HEK293 (cell line): ENCODE data around the gene INO80E.

Source experiments
- CTCF ChIA-PET: fragments of 350-600 bp; formaldehyde crosslinking; extraction: SDS; loops from one replicate; lab custom pipeline; 2021; ENCODE audit warnings: antibody characterized with exemption; lab: Yijun Ruan, JAX
- POLR2A ChIA-PET: fragments of 300-600 bp; formaldehyde crosslinking; extraction: SDS; loops from one replicate; lab custom pipeline; 2020; ENCODE audit warnings: antibody characterized with exemption, inconsistent platforms; lab: Yijun Ruan, JAX
- H3K27ac ChIP-seq: fragments of 200-500 bp; sonication (Bioruptor generic); 2 replicates; pipeline ENCODE4 v1.5.1; 2014; ENCODE audit warnings: low read depth, low read length, control low read depth, inconsistent platforms; ENCODE audit errors: extremely low read depth
- H3K36me3 ChIP-seq, 2 experiments: fragments of 200-500 bp in 1 of 2; sonication (Bioruptor generic) in 1 of 2; 1 replicate in 1 of 2; 2 replicates in 1 of 2; pipeline ENCODE4 v1.5.1; 2014 to 2017; ENCODE audit warnings: inconsistent platforms in 2 of 2, low read length in 2 of 2; ENCODE audit not compliant: control insufficient read depth in 2 of 2, insufficient read depth in 1 of 2
- H3K4me1 ChIP-seq: fragments of 200-500 bp; sonication (Bioruptor generic); 2 replicates; pipeline ENCODE4 v1.5.1; 2014; ENCODE audit warnings: mild to moderate bottlenecking, low read length, inconsistent platforms; ENCODE audit not compliant: control insufficient read depth, insufficient read depth
- H3K4me3 ChIP-seq: 2 replicates; pipeline ENCODE4 v1.5.1; 2011; ENCODE audit warnings: low read depth, mild to moderate bottlenecking, control low read depth, low read length, moderate library complexity
- H3K9me3 ChIP-seq: fragments of 200-500 bp; sonication (Bioruptor generic); 2 replicates; pipeline ENCODE4 v1.5.1; 2014; ENCODE audit warnings: low read depth, low read length, inconsistent platforms; ENCODE audit not compliant: control insufficient read depth, insufficient read depth
- GLI2 ChIP-seq: fragments of 450-650 bp; formaldehyde crosslinking; IDR thresholded peaks from 2 replicates; pipeline ENCODE4; 2017; ENCODE audit warnings: missing biosample characterization, missing genetic modification characterization, low read depth, borderline replicate concordance
- GLI4 ChIP-seq: fragments of 450-650 bp; formaldehyde crosslinking; IDR thresholded peaks from 2 replicates; pipeline ENCODE4 v1.5.1; 2016; ENCODE audit warnings: missing biosample characterization, missing genetic modification characterization
- HOXA7 ChIP-seq: sonication (generic); formaldehyde crosslinking; IDR thresholded peaks from 2 replicates; pipeline ENCODE4 v1.8.1; 2022; ENCODE audit warnings: missing genetic modification reagents, borderline replicate concordance
- KLF1 ChIP-seq: fragments of 450-650 bp; formaldehyde crosslinking; IDR thresholded peaks from 2 replicates; pipeline ENCODE4 v1.5.1; 2016; ENCODE audit warnings: missing biosample characterization, missing genetic modification characterization
- ZBTB7A ChIP-seq: fragments of 450-650 bp; formaldehyde crosslinking; IDR thresholded peaks from 2 replicates; pipeline ENCODE4 v1.5.1; 2016; ENCODE audit warnings: low read depth, missing biosample characterization, missing genetic modification characterization
- ZFHX2 ChIP-seq: fragments of 450-650 bp; formaldehyde crosslinking; conservative IDR thresholded peaks from 2 replicates; pipeline ENCODE4 v1.5.1; 2016; ENCODE audit warnings: missing biosample characterization, missing genetic modification characterization
- ZFP41 ChIP-seq: fragments of 450-650 bp; formaldehyde crosslinking; IDR thresholded peaks from 2 replicates; pipeline ENCODE4 v1.5.1; 2016; ENCODE audit warnings: missing biosample characterization, missing genetic modification characterization, borderline replicate concordance
- ZNF302 ChIP-seq: fragments of 450-650 bp; formaldehyde crosslinking; IDR thresholded peaks from 2 replicates; pipeline ENCODE4 v1.5.1; 2016; ENCODE audit warnings: missing biosample characterization, missing genetic modification characterization, low read depth
- ZNF426 ChIP-seq: fragments of 450-650 bp; formaldehyde crosslinking; IDR thresholded peaks from 2 replicates; pipeline ENCODE4 v1.5.1; 2017; ENCODE audit warnings: missing biosample characterization, missing genetic modification characterization, mild to moderate bottlenecking, inconsistent platforms, moderate library complexity
- ZNF544 ChIP-seq: fragments of 450-650 bp; formaldehyde crosslinking; IDR thresholded peaks from 2 replicates; pipeline ENCODE4 v1.5.0; 2017; ENCODE audit warnings: missing biosample characterization, missing genetic modification characterization
- ZNF548 ChIP-seq: fragments of 450-650 bp; formaldehyde crosslinking; IDR thresholded peaks from 2 replicates; pipeline ENCODE4 v1.5.1; 2016; ENCODE audit warnings: missing biosample characterization, missing genetic modification characterization
- ZNF621 ChIP-seq: fragments of 450-650 bp; formaldehyde crosslinking; IDR thresholded peaks from 2 replicates; pipeline ENCODE4 v1.5.1; 2017; ENCODE audit warnings: missing biosample characterization, missing genetic modification characterization
- ZNF629 ChIP-seq: fragments of 450-650 bp; formaldehyde crosslinking; IDR thresholded peaks from 2 replicates; pipeline ENCODE4 v1.5.1; 2017; ENCODE audit warnings: missing biosample characterization, missing genetic modification characterization
- ZNF701 ChIP-seq: fragments of 450-650 bp; formaldehyde crosslinking; IDR thresholded peaks from 2 replicates; pipeline ENCODE4 v1.5.1; 2016; ENCODE audit warnings: missing biosample characterization, missing genetic modification characterization
- ZNF707 ChIP-seq: fragments of 450-650 bp; formaldehyde crosslinking; IDR thresholded peaks from 2 replicates; pipeline ENCODE4 v1.5.1; 2016; ENCODE audit warnings: missing biosample characterization, missing genetic modification characterization
- TF ChIP-seq, protein P1 (sequence below): fragments of 450-650 bp; formaldehyde crosslinking; IDR thresholded peaks from 2 replicates; pipeline ENCODE4 v1.5.1; 2016; ENCODE audit warnings: missing biosample characterization, missing genetic modification characterization
- TF ChIP-seq, protein P2 (sequence below): fragments of 450-650 bp; formaldehyde crosslinking; IDR thresholded peaks from 2 replicates; pipeline ENCODE4 v1.5.1; 2017; ENCODE audit warnings: missing biosample characterization, missing genetic modification characterization
- TF ChIP-seq, protein P3 (sequence below): fragments of 450-650 bp; formaldehyde crosslinking; IDR thresholded peaks from 2 replicates; pipeline ENCODE4 v1.5.1; 2016; ENCODE audit warnings: missing biosample characterization, missing genetic modification characterization
- TF ChIP-seq, protein P4 (sequence below): fragments of 450-650 bp; IDR thresholded peaks from 2 replicates; pipeline ENCODE4 v1.5.1; 2018; ENCODE audit warnings: missing biosample characterization, mild to moderate bottlenecking, missing genetic modification characterization
- TF ChIP-seq, protein P5 (sequence below): fragments of 450-650 bp; formaldehyde crosslinking; IDR thresholded peaks from 2 replicates; pipeline ENCODE4 v1.5.1; 2017; ENCODE audit warnings: missing biosample characterization, missing genetic modification characterization
- TF ChIP-seq, protein P6 (sequence below): fragments of 450-650 bp; formaldehyde crosslinking; IDR thresholded peaks from 2 replicates; pipeline ENCODE4; 2016; ENCODE audit warnings: missing biosample characterization, missing genetic modification characterization
- TF ChIP-seq, protein P7 (sequence below): fragments of 450-650 bp; formaldehyde crosslinking; IDR thresholded peaks from 2 replicates; pipeline ENCODE4 v1.5.1; 2017; ENCODE audit warnings: missing biosample characterization, mild to moderate bottlenecking, missing genetic modification characterization, moderate library complexity

Gene INO80E

DNA sequence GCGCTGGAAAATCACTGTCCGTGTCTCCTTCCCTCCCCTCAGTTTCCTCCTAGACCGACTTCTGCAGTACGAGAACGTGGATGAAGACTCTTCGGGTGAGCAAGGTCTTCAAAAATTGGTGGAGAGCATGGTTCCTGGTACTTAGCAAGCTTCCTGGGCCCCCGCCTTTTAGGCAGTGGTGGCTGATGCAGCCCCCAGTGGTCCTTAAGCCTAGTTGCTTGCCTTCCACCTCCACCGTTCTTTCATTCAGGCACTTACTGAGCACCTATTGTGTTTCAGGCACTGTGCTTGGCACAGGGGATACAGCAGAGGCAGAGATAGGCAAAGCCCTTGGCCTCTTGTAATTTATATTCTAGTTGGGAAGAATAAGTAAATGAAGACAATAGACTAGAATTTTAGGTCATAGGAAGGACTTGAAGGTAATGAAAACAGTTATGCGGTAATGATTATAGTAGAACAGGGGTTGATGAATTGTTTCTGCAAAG, 767 bp downstream of the INO80E start (continued):
- TF ChIP-seq, protein P1, sequence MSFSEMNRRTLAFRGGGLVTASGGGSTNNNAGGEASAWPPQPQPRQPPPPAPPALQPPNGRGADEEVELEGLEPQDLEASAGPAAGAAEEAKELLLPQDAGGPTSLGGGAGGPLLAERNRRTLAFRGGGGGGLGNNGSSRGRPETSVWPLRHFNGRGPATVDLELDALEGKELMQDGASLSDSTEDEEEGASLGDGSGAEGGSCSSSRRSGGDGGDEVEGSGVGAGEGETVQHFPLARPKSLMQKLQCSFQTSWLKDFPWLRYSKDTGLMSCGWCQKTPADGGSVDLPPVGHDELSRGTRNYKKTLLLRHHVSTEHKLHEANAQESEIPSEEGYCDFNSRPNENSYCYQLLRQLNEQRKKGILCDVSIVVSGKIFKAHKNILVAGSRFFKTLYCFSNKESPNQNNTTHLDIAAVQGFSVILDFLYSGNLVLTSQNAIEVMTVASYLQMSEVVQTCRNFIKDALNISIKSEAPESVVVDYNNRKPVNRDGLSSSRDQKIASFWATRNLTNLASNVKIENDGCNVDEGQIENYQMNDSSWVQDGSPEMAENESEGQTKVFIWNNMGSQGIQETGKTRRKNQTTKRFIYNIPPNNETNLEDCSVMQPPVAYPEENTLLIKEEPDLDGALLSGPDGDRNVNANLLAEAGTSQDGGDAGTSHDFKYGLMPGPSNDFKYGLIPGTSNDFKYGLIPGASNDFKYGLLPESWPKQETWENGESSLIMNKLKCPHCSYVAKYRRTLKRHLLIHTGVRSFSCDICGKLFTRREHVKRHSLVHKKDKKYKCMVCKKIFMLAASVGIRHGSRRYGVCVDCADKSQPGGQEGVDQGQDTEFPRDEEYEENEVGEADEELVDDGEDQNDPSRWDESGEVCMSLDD: no peak
- TF ChIP-seq KLF1: no peak
- TF ChIP-seq, protein P2, sequence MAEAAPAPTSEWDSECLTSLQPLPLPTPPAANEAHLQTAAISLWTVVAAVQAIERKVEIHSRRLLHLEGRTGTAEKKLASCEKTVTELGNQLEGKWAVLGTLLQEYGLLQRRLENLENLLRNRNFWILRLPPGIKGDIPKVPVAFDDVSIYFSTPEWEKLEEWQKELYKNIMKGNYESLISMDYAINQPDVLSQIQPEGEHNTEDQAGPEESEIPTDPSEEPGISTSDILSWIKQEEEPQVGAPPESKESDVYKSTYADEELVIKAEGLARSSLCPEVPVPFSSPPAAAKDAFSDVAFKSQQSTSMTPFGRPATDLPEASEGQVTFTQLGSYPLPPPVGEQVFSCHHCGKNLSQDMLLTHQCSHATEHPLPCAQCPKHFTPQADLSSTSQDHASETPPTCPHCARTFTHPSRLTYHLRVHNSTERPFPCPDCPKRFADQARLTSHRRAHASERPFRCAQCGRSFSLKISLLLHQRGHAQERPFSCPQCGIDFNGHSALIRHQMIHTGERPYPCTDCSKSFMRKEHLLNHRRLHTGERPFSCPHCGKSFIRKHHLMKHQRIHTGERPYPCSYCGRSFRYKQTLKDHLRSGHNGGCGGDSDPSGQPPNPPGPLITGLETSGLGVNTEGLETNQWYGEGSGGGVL (tag by site-specific recombination): no peak

DNA sequence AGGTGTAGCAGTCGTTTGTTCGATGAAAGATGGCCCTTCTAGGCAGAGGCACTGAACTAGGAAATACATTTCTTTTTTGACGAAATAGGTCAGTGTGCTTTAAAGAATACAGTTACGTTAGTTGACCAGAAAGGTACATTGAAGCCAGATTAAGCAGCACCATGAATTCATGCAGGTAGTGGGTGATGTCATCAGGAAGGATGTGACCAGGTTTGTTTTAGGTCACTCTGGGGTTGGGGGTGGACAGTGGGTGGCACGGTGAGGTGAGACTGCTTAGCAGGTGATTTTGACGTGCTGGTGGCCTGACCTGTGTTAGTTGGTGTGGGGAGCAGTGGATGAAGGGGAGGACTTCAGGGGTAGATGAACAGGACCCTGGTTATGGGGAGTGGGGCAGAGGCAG, 3.6 kb downstream of the INO80E start:
- Histone ChIP-seq H3K4me3 (no peak overlapping the region), H3K9me3 (no peaks in the 10 kb centered on the region), H3K36me3 (peaks cover 8 to 76% of the 10 kb centered on the region in 2 experiments; a peak in 2 of 3 replicates), H3K4me1 (no peaks in the 10 kb centered on the region; the same call in 1 of the 2 replicates), H3K27ac (no peak overlapping the region)
- CTCF ChIA-PET: interaction anchor here (0.7 kb wide), 1 partner anchor 17 kb away, joined by 3 read pairs; no protein-coding TSS in a partner anchor
- POLR2A ChIA-PET: interaction anchor here (0.8 to 1.0 kb wide), 2 partner anchors 9 to 26 kb away, joined by 3 to 4 read pairs; partner anchors contain the start of gene TAOK2
- TF ChIP-seq GLI4 (no peak), ZNF302 (tag by site-specific recombination) (no peak), ZNF701 (tag by site-specific recombination) (no peak), ZNF544 (no peak), ZNF707 (tag by site-specific recombination) (no peak), GLI2 (tag by site-specific recombination) (no peak), ZNF629 (tag by site-specific recombination) (0 out of 2 replicates have a peak, but pooled peaks have one; percentile 30), ZFP41 (no peak), HOXA7 (CRISPR knock-in tag) (no peak), ZNF548 (tag by site-specific recombination) (no peak), ZNF426 (tag by site-specific recombination) (no peak), ZNF621 (tag by site-specific recombination) (peak; percentile 14; the same call in 1 of the 2 replicates), ZBTB7A (tag by site-specific recombination) (no peak), ZFHX2 (no peak)
- TF ChIP-seq, protein P3, sequence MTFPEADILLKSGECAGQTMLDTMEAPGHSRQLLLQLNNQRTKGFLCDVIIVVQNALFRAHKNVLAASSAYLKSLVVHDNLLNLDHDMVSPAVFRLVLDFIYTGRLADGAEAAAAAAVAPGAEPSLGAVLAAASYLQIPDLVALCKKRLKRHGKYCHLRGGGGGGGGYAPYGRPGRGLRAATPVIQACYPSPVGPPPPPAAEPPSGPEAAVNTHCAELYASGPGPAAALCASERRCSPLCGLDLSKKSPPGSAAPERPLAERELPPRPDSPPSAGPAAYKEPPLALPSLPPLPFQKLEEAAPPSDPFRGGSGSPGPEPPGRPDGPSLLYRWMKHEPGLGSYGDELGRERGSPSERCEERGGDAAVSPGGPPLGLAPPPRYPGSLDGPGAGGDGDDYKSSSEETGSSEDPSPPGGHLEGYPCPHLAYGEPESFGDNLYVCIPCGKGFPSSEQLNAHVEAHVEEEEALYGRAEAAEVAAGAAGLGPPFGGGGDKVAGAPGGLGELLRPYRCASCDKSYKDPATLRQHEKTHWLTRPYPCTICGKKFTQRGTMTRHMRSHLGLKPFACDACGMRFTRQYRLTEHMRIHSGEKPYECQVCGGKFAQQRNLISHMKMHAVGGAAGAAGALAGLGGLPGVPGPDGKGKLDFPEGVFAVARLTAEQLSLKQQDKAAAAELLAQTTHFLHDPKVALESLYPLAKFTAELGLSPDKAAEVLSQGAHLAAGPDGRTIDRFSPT (tag by site-specific recombination): no peak
- TF ChIP-seq, protein P4, sequence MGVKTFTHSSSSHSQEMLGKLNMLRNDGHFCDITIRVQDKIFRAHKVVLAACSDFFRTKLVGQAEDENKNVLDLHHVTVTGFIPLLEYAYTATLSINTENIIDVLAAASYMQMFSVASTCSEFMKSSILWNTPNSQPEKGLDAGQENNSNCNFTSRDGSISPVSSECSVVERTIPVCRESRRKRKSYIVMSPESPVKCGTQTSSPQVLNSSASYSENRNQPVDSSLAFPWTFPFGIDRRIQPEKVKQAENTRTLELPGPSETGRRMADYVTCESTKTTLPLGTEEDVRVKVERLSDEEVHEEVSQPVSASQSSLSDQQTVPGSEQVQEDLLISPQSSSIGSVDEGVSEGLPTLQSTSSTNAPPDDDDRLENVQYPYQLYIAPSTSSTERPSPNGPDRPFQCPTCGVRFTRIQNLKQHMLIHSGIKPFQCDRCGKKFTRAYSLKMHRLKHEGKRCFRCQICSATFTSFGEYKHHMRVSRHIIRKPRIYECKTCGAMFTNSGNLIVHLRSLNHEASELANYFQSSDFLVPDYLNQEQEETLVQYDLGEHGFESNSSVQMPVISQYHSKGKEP (tag by site-specific recombination): no peak
- TF ChIP-seq, protein P5, sequence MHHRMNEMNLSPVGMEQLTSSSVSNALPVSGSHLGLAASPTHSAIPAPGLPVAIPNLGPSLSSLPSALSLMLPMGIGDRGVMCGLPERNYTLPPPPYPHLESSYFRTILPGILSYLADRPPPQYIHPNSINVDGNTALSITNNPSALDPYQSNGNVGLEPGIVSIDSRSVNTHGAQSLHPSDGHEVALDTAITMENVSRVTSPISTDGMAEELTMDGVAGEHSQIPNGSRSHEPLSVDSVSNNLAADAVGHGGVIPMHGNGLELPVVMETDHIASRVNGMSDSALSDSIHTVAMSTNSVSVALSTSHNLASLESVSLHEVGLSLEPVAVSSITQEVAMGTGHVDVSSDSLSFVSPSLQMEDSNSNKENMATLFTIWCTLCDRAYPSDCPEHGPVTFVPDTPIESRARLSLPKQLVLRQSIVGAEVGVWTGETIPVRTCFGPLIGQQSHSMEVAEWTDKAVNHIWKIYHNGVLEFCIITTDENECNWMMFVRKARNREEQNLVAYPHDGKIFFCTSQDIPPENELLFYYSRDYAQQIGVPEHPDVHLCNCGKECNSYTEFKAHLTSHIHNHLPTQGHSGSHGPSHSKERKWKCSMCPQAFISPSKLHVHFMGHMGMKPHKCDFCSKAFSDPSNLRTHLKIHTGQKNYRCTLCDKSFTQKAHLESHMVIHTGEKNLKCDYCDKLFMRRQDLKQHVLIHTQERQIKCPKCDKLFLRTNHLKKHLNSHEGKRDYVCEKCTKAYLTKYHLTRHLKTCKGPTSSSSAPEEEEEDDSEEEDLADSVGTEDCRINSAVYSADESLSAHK (tag by site-specific recombination): no peak
- TF ChIP-seq, protein P6, sequence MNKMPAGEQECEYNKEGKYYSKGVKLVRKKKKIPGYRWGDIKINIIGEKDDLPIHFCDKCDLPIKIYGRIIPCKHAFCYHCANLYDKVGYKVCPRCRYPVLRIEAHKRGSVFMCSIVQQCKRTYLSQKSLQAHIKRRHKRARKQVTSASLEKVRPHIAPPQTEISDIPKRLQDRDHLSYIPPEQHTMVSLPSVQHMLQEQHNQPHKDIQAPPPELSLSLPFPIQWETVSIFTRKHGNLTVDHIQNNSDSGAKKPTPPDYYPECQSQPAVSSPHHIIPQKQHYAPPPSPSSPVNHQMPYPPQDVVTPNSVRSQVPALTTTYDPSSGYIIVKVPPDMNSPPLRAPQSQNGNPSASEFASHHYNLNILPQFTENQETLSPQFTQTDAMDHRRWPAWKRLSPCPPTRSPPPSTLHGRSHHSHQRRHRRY (tag by site-specific recombination): no peak
- TF ChIP-seq, protein P7, sequence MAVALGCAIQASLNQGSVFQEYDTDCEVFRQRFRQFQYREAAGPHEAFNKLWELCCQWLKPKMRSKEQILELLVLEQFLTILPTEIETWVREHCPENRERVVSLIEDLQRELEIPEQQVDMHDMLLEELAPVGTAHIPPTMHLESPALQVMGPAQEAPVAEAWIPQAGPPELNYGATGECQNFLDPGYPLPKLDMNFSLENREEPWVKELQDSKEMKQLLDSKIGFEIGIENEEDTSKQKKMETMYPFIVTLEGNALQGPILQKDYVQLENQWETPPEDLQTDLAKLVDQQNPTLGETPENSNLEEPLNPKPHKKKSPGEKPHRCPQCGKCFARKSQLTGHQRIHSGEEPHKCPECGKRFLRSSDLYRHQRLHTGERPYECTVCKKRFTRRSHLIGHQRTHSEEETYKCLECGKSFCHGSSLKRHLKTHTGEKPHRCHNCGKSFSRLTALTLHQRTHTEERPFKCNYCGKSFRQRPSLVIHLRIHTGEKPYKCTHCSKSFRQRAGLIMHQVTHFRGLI: no peak
